HG03571 (cell line): ENCODE results near the gene SYNGR4.

Source experiments
- ATAC-seq: cut with Tn5 transposase; IDR thresholded peaks from one replicate; pipeline ENCODE4 v1.9.1; 2021; ENCODE audit not compliant: unreplicated experiment

The SYNGR4 gene

GRCh38 chr19:48424694-48425219 is 60.6 kb downstream of the SYNGR4 start:
- no peak for ATAC-seq
